Bronchial epithelial cell (primary cell): ENCODE results near the gene GNB5. TPM values are rescaled to one million over a fixed set of nuclear protein-coding genes. Genes with fewer than 3 reads are reported as not detected.

ENCODE experiments used
- DNase-seq: peaks from one replicate; pipeline ENCODE4 v3.0.0-alpha.2; 2010; ENCODE audit warnings: low read depth
- FAIRE-seq: peaks from 2 replicates; lab custom pipeline; 2011; peaks lifted over from hg19 to GRCh38; lab: Jason Lieb, UNC
- H3K27me3 ChIP-seq: 2 replicates; pipeline ENCODE4 v1.5.1; 2011; ENCODE audit warnings: low read length; ENCODE audit not compliant: control insufficient read depth, insufficient read depth
- H3K36me3 ChIP-seq: 2 replicates; pipeline ENCODE4 v1.5.1; 2011; ENCODE audit warnings: low read length; ENCODE audit not compliant: control insufficient read depth, insufficient read depth
- H3K4me3 ChIP-seq: 2 replicates; pipeline ENCODE4 v1.5.1; 2011; ENCODE audit warnings: mild to moderate bottlenecking, low read depth, low read length, control low read depth
- CTCF ChIP-seq: IDR thresholded peaks from 2 replicates; pipeline ENCODE4 v1.5.1; 2011; ENCODE audit warnings: mild to moderate bottlenecking, moderate library complexity, low read length, control low read depth, inconsistent platforms; ENCODE audit not compliant: insufficient read depth, severe bottlenecking
- total RNA-seq: library from RNA; depleted of rRNA; stranded (reverse); fragments of >200 nt; gene quantifications from 2 replicates; pipeline ENCODE4 v1.2.1, GENCODE V29; 2014

The GNB5 gene
- total RNA-seq, 1 donor from 2014 or later: 46.1 TPM

- FAIRE-seq (no peak), DNase-seq (no peak)
- Histone ChIP-seq H3K36me3 (peaks cover 1% of the 10 kb centered on the region), H3K4me3 (no peak overlapping the region), H3K27me3 (no peaks in the 10 kb centered on the region)
- TF ChIP-seq CTCF: no peak
These were observed 42.2 kb upstream of the GNB5 start for GRCh38 chr15:52233405-52233804.

- no peak for TF ChIP-seq CTCF
- DNase-seq: no peak
- no peak overlapping the region for H3K4me3 ChIP-seq
- H3K27me3 ChIP-seq: no peaks in the 10 kb centered on the region
- H3K36me3 ChIP-seq: peaks cover 1% of the 10 kb centered on the region
- FAIRE-seq: no peak
These were observed 41.1 kb upstream of the GNB5 start for GRCh38 chr15:52232327-52232726.

GRCh38 chr15:52230073-52230472 is 38.9 kb upstream of the GNB5 start:
- no peak overlapping the region for H3K4me3 ChIP-seq
- no peak for DNase-seq
- no peak for FAIRE-seq
- peaks cover 4% of the 10 kb centered on the region for H3K36me3 ChIP-seq
- no peaks in the 10 kb centered on the region for H3K27me3 ChIP-seq
- TF ChIP-seq CTCF: no peak

DNA sequence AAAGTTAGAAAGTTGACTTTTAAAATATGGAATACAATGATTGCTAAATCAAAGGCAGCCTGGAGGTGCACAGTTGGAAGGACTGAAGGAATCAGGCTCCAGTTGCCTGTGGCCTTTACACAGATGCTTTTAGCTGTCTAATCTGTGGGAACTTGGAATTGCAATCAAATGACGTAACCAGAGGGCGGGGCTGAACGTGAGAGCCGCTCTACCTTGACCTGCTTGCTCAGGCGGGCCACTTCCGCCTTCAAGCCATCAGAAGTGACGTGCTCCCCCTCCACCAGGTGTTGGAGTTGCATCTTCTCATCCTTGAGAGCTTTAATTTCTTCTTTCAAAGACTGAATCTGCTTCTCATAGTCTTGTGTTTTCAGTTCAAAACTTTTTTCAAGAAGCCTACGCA is 37.7 kb upstream of the GNB5 start:
- peak; percentile 86 for DNase-seq
- peak; percentile 5 for TF ChIP-seq CTCF
- Histone ChIP-seq H3K4me3 (no peak overlapping the region), H3K27me3 (no peaks in the 10 kb centered on the region), H3K36me3 (peaks cover 4% of the 10 kb centered on the region)
- no peak for FAIRE-seq

DNA sequence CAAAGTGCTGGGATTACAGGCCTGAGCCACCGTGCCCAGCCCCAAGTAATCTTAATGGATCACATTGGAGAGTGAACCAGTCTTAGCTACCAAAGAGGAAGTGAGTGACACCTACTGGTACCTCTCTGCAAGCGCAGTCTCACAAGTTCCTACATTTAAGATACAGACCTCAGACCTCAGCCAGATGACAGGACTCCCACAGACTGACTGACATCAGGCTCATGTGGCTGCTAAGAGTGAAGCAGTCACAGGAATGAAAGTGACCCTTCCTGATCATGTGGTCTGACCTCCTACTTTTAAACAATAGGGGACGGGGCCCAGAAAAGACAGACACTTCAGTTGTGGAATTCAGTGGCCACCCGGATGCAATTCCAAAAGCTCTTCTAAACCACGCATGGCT is 36.3 kb upstream of the GNB5 start:
- FAIRE-seq: no peak
- peaks cover 5% of the 10 kb centered on the region for H3K36me3 ChIP-seq
- H3K4me3 ChIP-seq: no peak overlapping the region
- TF ChIP-seq CTCF: peak; percentile 78
- no peaks in the 10 kb centered on the region for H3K27me3 ChIP-seq
- DNase-seq: peak; percentile 84

DNA sequence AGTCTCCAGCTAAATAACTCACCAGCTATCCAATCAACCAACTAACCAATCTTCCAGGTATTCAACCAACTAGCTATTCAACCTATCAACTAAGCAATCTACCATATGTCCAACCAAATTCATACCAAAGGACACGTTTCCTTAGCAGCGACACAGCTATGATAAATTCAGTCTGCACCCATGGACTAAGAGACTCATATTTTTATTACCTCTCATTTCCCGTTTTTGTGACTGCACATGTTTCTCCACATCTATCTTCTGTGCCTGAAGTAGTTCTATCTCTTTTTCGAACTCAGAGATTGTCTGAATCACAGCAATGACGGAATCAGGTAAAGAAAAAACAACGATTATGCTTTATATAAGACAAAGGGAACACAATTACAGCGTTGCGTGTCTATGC is 34.0 kb upstream of the GNB5 start:
- peaks cover 6% of the 10 kb centered on the region for H3K36me3 ChIP-seq
- H3K4me3 ChIP-seq: no peak overlapping the region
- no peak for FAIRE-seq
- H3K27me3 ChIP-seq: no peaks in the 10 kb centered on the region
- no peak for DNase-seq
- no peak for TF ChIP-seq CTCF
